Measurements from ENCODE around the gene MRM2. TPM values are rescaled to one million over a fixed set of nuclear protein-coding genes. Genes with fewer than 3 reads are reported as not detected.
A peak's percentile ranks its signal among the peaks of the same experiment; 100 is the strongest.

MRM2 gene
- total and polyA plus RNA-seq, 10 donors, result 19.0 to 35.8 (median 23.7) TPM

GRCh38 chr7:2196381-2197378 is 45.3 kb downstream of the MRM2 start:
- Histone ChIP-seq H3K36me3 (peaks cover 0 to 95% (median 34%) of the 10 kb centered on the region in 6 donors), H3K27me3 (replicated peaks in 1 of 7) (no peaks in the 10 kb centered on the region), H3K27ac (no peak overlapping the region), H3K4me1 (no peaks in the 10 kb centered on the region), H3K9me3 (peaks cover 0 to 15% (median 11%) of the 10 kb centered on the region in 8 donors), H3K4me3 (no peak overlapping the region)
- no peak for DNase-seq
- TF ChIP-seq POLR2A (IDR thresholded peaks at IDR 0.05) (no peak), POLR2AphosphoS5 (IDR thresholded peaks at IDR 0.05) (peak in 1 of 3 donors; percentile 13)
- TF ChIP-seq, protein P1, sequence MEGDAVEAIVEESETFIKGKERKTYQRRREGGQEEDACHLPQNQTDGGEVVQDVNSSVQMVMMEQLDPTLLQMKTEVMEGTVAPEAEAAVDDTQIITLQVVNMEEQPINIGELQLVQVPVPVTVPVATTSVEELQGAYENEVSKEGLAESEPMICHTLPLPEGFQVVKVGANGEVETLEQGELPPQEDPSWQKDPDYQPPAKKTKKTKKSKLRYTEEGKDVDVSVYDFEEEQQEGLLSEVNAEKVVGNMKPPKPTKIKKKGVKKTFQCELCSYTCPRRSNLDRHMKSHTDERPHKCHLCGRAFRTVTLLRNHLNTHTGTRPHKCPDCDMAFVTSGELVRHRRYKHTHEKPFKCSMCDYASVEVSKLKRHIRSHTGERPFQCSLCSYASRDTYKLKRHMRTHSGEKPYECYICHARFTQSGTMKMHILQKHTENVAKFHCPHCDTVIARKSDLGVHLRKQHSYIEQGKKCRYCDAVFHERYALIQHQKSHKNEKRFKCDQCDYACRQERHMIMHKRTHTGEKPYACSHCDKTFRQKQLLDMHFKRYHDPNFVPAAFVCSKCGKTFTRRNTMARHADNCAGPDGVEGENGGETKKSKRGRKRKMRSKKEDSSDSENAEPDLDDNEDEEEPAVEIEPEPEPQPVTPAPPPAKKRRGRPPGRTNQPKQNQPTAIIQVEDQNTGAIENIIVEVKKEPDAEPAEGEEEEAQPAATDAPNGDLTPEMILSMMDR (IDR thresholded peaks at IDR 0.05 in 8 of 11, conservative IDR thresholded peaks at IDR 0.05 in 3 of 11), result no peak
- intact Hi-C loops (cut with DNase I; ENCODE audit: low total_unique reads), result no loop called here
- 80 to 91% (median 86%) methylated on average over 24 to 32 of the region's 32 CpGs for WGBS, 5 donors

- no peak overlapping the region for H3K27ac ChIP-seq
- 95 to 99% (median 95%) methylated on average over 10 to 13 of the region's 13 CpGs for WGBS, 5 donors
- no peaks in the 10 kb centered on the region for H3K4me1 ChIP-seq
- no peaks in the 10 kb centered on the region for H3K27me3 ChIP-seq (replicated peaks in 1 of 7)
- no peak overlapping the region for H3K4me3 ChIP-seq
- H3K36me3 ChIP-seq, result peaks cover 0 to 93% (median 31%) of the 10 kb centered on the region in 6 donors
- peaks cover 0 to 15% (median 11%) of the 10 kb centered on the region in 8 donors for H3K9me3 ChIP-seq
- intact Hi-C loops (cut with DNase I; ENCODE audit: low total_unique reads), result no loop called here
- no peak for DNase-seq
- TF ChIP-seq, protein P1 (IDR thresholded peaks at IDR 0.05 in 8 of 11, conservative IDR thresholded peaks at IDR 0.05 in 3 of 11), result no peak
- TF ChIP-seq POLR2A (IDR thresholded peaks at IDR 0.05) (no peak), POLR2AphosphoS5 (IDR thresholded peaks at IDR 0.05) (no peak)
Observed at GRCh38 chr7:2195400-2196246, 46.4 kb downstream of the MRM2 start.

DNA sequence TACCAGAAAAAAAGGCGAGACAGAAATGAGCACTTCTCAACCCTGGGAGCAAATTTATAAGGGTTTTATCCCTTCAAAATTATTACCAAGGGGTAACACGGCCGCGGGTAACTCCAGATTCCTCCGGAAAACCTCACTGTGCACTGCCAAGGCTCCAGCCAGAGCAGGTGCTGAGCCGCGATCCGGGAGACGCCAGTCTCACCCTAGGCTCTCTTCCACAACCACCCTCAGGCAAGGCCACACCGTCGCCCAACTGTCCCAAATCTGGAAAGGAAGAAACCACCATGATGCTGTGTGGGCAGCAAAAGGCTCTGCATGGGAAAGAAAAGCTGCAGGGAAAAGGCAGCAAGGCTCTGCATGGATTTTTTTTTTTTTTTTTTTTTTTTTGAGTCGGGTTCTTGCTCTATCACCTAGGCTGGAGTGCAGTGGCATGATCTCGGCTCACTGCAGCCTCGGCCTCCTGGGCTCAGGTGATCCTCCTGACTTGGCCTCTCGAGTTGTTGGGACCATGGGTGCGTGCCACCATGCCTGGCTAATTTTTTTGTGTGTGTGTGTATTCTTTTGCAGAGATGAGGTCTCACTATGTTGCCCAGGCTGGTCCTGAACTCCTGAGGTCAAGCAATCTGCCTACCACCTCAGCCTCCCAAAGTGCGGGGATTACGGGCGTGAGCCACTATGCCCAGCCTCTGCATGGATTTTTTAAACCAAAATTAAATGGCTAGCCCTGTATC is 48.3 kb downstream of the MRM2 start:
- no peaks in the 10 kb centered on the region for H3K27me3 ChIP-seq (replicated peaks in 1 of 7)
- WGBS, 5 donors, result 94 to 98% (median 97%) methylated on average over 18 to 19 of the region's 19 CpGs
- H3K4me3 ChIP-seq, result no peak overlapping the region
- TF ChIP-seq POLR2AphosphoS5 (IDR thresholded peaks at IDR 0.05) (no peak), POLR2A (IDR thresholded peaks at IDR 0.05) (no peak)
- TF ChIP-seq, protein P1 (IDR thresholded peaks at IDR 0.05 in 8 of 11, conservative IDR thresholded peaks at IDR 0.05 in 3 of 11), result no peak
- peak; percentile 47 for DNase-seq
- H3K36me3 ChIP-seq, result peaks cover 0 to 87% (median 16%) of the 10 kb centered on the region in 6 donors
- H3K27ac ChIP-seq, result no peak overlapping the region
- H3K9me3 ChIP-seq, result peaks cover 0 to 22% (median 18%) of the 10 kb centered on the region in 8 donors
- intact Hi-C loops (cut with DNase I; ENCODE audit: low total_unique reads), result no loop called here
- H3K4me1 ChIP-seq, result no peaks in the 10 kb centered on the region

Data from spleen (tissue), 11 donors.